HepG2 (cell line): ENCODE results near the gene SOCS1. TPM values are rescaled to one million over a fixed set of nuclear protein-coding genes. Genes with fewer than 3 reads are reported as not detected.

Experiments
- ATF7-NPFF ChIP-seq: sonication (generic); formaldehyde crosslinking; IDR thresholded peaks from 2 replicates; pipeline ENCODE4 v1.8.1; 2023; ENCODE audit warnings: mild to moderate bottlenecking, low read depth, missing genetic modification reagents, moderate library complexity
- ATM ChIP-seq: fragments of 450-650 bp; IDR thresholded peaks from 2 replicates; pipeline ENCODE4 v1.7.1; 2017; ENCODE audit warnings: mild to moderate bottlenecking, borderline replicate concordance
- BRD4 ChIP-seq: sonication (generic); formaldehyde crosslinking; IDR thresholded peaks from 2 replicates; pipeline ENCODE4 v1.4.0; 2020; ENCODE audit warnings: missing genetic modification reagents
- CBX1 ChIP-seq: IDR thresholded peaks from one replicate; pipeline ENCODE4 v1.6.1; 2016; ENCODE audit warnings: antibody characterized with exemption, low read depth
- EZH2 ChIP-seq: conservative IDR thresholded peaks from 2 replicates; pipeline ENCODE4 v1.6.1; 2012; ENCODE audit warnings: mild to moderate bottlenecking, low read depth, low read length, moderate library complexity
- HNRNPK ChIP-seq: fragments of 200-400 bp; formaldehyde crosslinking; IDR thresholded peaks from 2 replicates; pipeline ENCODE4 v1.6.1; 2018; ENCODE audit warnings: low read length, low read depth, moderate library complexity, mild to moderate bottlenecking; ENCODE audit not compliant: poor library complexity, severe bottlenecking
- JARID2 ChIP-seq: sonication (generic); formaldehyde crosslinking; IDR thresholded peaks from 2 replicates; pipeline ENCODE4 v1.8.1; 2023; ENCODE audit warnings: missing genetic modification reagents, inconsistent platforms; ENCODE audit not compliant: insufficient replicate concordance
- KLF11 ChIP-seq: IDR thresholded peaks from 2 replicates; pipeline ENCODE4 v1.6.1; 2016; ENCODE audit warnings: missing compliant biosample characterization
- NFE2 ChIP-seq: sonication (generic); formaldehyde crosslinking; IDR thresholded peaks from 2 replicates; pipeline ENCODE4 v1.4.0; 2020; ENCODE audit warnings: missing genetic modification reagents
- SP1 ChIP-seq, 2 experiments: fragments of 450-650 bp in 1 of 2; sonication (generic) in 1 of 2; formaldehyde crosslinking in 1 of 2; IDR thresholded peaks; 2 replicates each; pipeline versions ENCODE4 v1.4.0 to v1.6.1; 2016 to 2020; ENCODE audit warnings: missing genetic modification reagents in 1 of 2
- SRSF4 ChIP-seq: fragments of 200-400 bp; formaldehyde crosslinking; IDR thresholded peaks from one replicate; pipeline ENCODE4 v1.6.1; 2018; ENCODE audit warnings: mild to moderate bottlenecking, low read depth, low read length, moderate library complexity; ENCODE audit not compliant: poor library complexity, severe bottlenecking
- SSRP1 ChIP-seq: IDR thresholded peaks from 2 replicates; pipeline ENCODE4 v1.6.1; 2016; ENCODE audit warnings: control low read depth
- TCF7 ChIP-seq: sonication (generic); IDR thresholded peaks from 2 replicates; pipeline ENCODE4 v1.6.1; 2016; ENCODE audit warnings: antibody characterized with exemption, low read depth
- TOE1 ChIP-seq: sonication (generic); formaldehyde crosslinking; IDR thresholded peaks from 2 replicates; pipeline ENCODE4 v1.4.0; 2020; ENCODE audit warnings: mild to moderate bottlenecking, missing genetic modification reagents
- ZBTB1 ChIP-seq: sonication (generic); formaldehyde crosslinking; IDR thresholded peaks from 2 replicates; pipeline ENCODE4 v1.4.0; 2020; ENCODE audit warnings: missing genetic modification reagents, borderline replicate concordance
- ZFP36 ChIP-seq: fragments of 150-350 bp; IDR thresholded peaks from 2 replicates; pipeline ENCODE4 v1.6.1; 2018; ENCODE audit warnings: borderline replicate concordance, low read length, low read depth; ENCODE audit not compliant: partially characterized antibody
- ZNF33A ChIP-seq: sonication (generic); formaldehyde crosslinking; IDR thresholded peaks from 2 replicates; pipeline ENCODE4 v1.5.1; 2020; ENCODE audit warnings: missing genetic modification reagents, mild to moderate bottlenecking, moderate library complexity, borderline replicate concordance
- ZNF468 ChIP-seq: sonication (generic); formaldehyde crosslinking; IDR thresholded peaks from 2 replicates; pipeline ENCODE4 v1.8.0; 2022; ENCODE audit warnings: mild to moderate bottlenecking, moderate library complexity, missing genetic modification reagents
- ZNF75D ChIP-seq: sonication (generic); formaldehyde crosslinking; IDR thresholded peaks from 2 replicates; pipeline ENCODE4 v1.8.1; 2023; ENCODE audit warnings: missing genetic modification reagents, mild to moderate bottlenecking, borderline replicate concordance
- ZNF782 ChIP-seq: sonication (generic); formaldehyde crosslinking; IDR thresholded peaks from 2 replicates; pipeline ENCODE4 v1.4.0; 2020; ENCODE audit warnings: missing genetic modification reagents, mild to moderate bottlenecking, borderline replicate concordance
- ZZZ3 ChIP-seq: sonication (generic); formaldehyde crosslinking; IDR thresholded peaks from 2 replicates; pipeline ENCODE4 v1.4.0; 2020; ENCODE audit warnings: missing genetic modification reagents, mild to moderate bottlenecking, borderline replicate concordance
- polyA plus RNA-seq, 8 experiments: library from polyadenylated mRNA; depleted of rRNA in 3 of 8; stranded (reverse) in 7 of 8; unstranded in 1 of 8; fragments of >200 nt; fragmentation: Illumina TruSeq in 4 of 8; extraction: Trizol in 4 of 8; gene quantifications; 2 replicates each; pipeline versions ENCODE4 v1.2.1 to v1.2.3, GENCODE V29; 2011 to 2016; ENCODE audit warnings: low read depth in 4 of 8, missing spikeins in 1 of 8, mixed read lengths in 1 of 8; ENCODE audit not compliant: insufficient read depth in 1 of 8
- total RNA-seq, 5 experiments: library from RNA; depleted of rRNA; stranded (reverse); fragments of >200 nt; fragmentation: Illumina TruSeq; extraction: Trizol; gene quantifications; 2 replicates each; pipeline ENCODE4 v1.2.3, GENCODE V29; 2016; ENCODE audit warnings: low read depth in 1 of 5
- TF ChIP-seq, protein P1 (sequence below): sonication (generic); formaldehyde crosslinking; IDR thresholded peaks from 2 replicates; pipeline ENCODE4 v1.4.0; 2020; ENCODE audit warnings: missing genetic modification reagents
- TF ChIP-seq, protein P2 (sequence below): sonication (generic); formaldehyde crosslinking; IDR thresholded peaks from 2 replicates; pipeline ENCODE4 v1.4.0; 2020; ENCODE audit warnings: missing genetic modification reagents, borderline replicate concordance
- TF ChIP-seq, protein P3 (sequence below): sonication (generic); formaldehyde crosslinking; IDR thresholded peaks from 2 replicates; pipeline ENCODE4 v1.4.0; 2020; ENCODE audit warnings: missing genetic modification reagents

Gene SOCS1
- total and polyA plus RNA-seq, 2 of the 13 experiments (the other 11 are each of a cell fraction or from before 2014, with no cell fraction given): 5.3 to 6.3 TPM

DNA sequence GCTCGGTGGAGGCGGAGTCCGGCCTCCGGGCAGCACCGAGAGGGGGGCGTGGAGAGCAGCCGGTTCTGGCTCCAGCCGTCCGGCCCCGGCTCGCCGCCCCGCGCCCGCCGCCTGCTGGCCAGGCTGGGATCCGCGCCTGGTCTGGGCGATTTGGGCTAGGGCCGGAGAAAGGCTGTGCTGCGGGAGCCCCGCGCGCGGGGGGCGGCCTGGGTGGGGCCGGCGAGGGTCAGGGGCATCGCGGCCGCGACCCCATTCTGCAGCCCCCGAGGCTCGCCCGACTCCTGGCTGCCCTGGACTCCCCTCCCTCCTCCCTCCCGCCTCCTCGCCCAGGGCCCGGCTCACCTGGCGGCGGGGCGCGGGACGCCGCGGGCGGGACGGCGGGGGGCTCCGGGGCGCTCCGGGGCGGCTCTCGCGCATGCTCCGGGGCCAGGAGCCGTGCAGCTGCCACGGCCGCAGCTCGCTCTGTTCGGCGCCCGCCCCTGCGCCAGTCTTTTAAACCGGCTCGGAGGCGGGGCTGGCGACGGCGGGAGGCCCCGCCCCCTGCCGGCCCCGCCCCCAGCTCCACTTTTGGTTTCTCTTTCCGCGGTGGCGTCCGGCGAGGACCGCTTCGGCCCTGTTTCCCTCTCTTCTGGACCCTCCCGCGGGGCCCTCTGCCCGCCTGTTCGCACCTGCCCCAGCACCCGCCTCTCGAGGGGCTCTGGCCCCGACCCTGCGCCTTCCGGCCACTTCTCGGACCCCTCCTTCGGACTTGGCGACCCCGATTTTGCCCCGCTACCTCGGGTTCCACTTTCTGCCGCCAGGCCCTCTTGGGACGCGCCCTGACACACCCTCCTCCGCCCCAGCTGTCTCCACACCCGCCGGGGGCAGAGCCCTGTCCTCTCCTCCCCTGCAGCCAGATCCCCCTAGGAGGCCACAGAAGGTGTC, at the start of gene SOCS1 (continued):
- TF ChIP-seq NFE2: no peak
- TF ChIP-seq, protein P1, sequence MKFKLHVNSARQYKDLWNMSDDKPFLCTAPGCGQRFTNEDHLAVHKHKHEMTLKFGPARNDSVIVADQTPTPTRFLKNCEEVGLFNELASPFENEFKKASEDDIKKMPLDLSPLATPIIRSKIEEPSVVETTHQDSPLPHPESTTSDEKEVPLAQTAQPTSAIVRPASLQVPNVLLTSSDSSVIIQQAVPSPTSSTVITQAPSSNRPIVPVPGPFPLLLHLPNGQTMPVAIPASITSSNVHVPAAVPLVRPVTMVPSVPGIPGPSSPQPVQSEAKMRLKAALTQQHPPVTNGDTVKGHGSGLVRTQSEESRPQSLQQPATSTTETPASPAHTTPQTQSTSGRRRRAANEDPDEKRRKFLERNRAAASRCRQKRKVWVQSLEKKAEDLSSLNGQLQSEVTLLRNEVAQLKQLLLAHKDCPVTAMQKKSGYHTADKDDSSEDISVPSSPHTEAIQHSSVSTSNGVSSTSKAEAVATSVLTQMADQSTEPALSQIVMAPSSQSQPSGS (CRISPR knock-in tag): peak; percentile 46; the same call in 1 of the 2 replicates
- peak; percentile 75 for TF ChIP-seq CBX1
- TF ChIP-seq SP1 (IDR thresholded peaks at IDR 0.05): no peak
- peak; percentile 88 for TF ChIP-seq SP1 (CRISPR knock-in tag; IDR thresholded peaks at IDR 0.05)
- TF ChIP-seq JARID2 (CRISPR knock-in tag): peak; percentile 70
- TF ChIP-seq ZNF75D: no peak
- TF ChIP-seq ZZZ3 (CRISPR knock-in tag): 0 out of 2 replicates have a peak, but pooled peaks have one; percentile 4
- no peak for TF ChIP-seq ATM
- no peak for TF ChIP-seq TCF7
- peak; percentile 51 for TF ChIP-seq ATF7-NPFF
- TF ChIP-seq BRD4 (CRISPR knock-in tag): peak; percentile 81
- no peak for TF ChIP-seq ZBTB1 (CRISPR knock-in tag)
- peak; percentile 57 for TF ChIP-seq SRSF4
- TF ChIP-seq TOE1: no peak
- TF ChIP-seq, protein P2, sequence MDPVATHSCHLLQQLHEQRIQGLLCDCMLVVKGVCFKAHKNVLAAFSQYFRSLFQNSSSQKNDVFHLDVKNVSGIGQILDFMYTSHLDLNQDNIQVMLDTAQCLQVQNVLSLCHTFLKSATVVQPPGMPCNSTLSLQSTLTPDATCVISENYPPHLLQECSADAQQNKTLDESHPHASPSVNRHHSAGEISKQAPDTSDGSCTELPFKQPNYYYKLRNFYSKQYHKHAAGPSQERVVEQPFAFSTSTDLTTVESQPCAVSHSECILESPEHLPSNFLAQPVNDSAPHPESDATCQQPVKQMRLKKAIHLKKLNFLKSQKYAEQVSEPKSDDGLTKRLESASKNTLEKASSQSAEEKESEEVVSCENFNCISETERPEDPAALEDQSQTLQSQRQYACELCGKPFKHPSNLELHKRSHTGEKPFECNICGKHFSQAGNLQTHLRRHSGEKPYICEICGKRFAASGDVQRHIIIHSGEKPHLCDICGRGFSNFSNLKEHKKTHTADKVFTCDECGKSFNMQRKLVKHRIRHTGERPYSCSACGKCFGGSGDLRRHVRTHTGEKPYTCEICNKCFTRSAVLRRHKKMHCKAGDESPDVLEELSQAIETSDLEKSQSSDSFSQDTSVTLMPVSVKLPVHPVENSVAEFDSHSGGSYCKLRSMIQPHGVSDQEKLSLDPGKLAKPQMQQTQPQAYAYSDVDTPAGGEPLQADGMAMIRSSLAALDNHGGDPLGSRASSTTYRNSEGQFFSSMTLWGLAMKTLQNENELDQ (CRISPR knock-in tag): no peak
- peak; percentile 27 for TF ChIP-seq HNRNPK
- TF ChIP-seq ZNF782: no peak; the same call in 1 of the 2 replicates
- TF ChIP-seq SSRP1 (CRISPR knock-in tag): no peak
- 0 out of 2 replicates have a peak, but pooled peaks have one; percentile 26 for TF ChIP-seq ZNF468
- TF ChIP-seq, protein P3, sequence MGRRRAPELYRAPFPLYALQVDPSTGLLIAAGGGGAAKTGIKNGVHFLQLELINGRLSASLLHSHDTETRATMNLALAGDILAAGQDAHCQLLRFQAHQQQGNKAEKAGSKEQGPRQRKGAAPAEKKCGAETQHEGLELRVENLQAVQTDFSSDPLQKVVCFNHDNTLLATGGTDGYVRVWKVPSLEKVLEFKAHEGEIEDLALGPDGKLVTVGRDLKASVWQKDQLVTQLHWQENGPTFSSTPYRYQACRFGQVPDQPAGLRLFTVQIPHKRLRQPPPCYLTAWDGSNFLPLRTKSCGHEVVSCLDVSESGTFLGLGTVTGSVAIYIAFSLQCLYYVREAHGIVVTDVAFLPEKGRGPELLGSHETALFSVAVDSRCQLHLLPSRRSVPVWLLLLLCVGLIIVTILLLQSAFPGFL (CRISPR knock-in tag): peak; percentile 65; the same call in 1 of the 2 replicates
- no peak for TF ChIP-seq ZFP36
- TF ChIP-seq ZNF33A: no peak
- TF ChIP-seq EZH2: no peak
- no peak; the same call in none of the 2 replicates for TF ChIP-seq KLF11
